Peyer's patch (tissue), 4 donors: Measurements from ENCODE around the gene TLCD2. TPM values are rescaled to one million over a fixed set of nuclear protein-coding genes. Genes with fewer than 3 reads are reported as not detected.
"Not testable (repeated sequence)": the region's sequence is repeated elsewhere in the genome, so short reads cannot be mapped to it uniquely, and the experiment has no call there.

ENCODE experiments used
- DNase-seq, 3 donors: peaks; one replicate each; pipeline ENCODE4 v3.0.0-alpha.2; 2017 to 2019
- H3K27ac ChIP-seq, 4 donors: fragments of 200-600 bp; sonication (generic); one replicate each; pipeline ENCODE4 v1.5.1; 2016 to 2019
- H3K27me3 ChIP-seq, 2 donors: fragments of 200-600 bp; sonication (generic); one replicate each; pipeline ENCODE4 v1.5.1; 2019
- H3K36me3 ChIP-seq, 3 donors: fragments of 200-600 bp; sonication (generic); one replicate each; pipeline ENCODE4 v1.5.1; 2016 to 2019
- H3K4me1 ChIP-seq, 4 donors: fragments of 200-600 bp; sonication (generic); one replicate each; pipeline ENCODE4 v1.5.1; 2016 to 2019
- H3K4me3 ChIP-seq, 4 donors: fragments of 200-600 bp; sonication (generic); 1 replicate in 3 of 4; 2 replicates in 1 of 4; pipeline ENCODE4 v1.5.1; 2016 to 2019; ENCODE audit warnings: mild to moderate bottlenecking in 1 of 4
- H3K9me3 ChIP-seq, 4 donors: fragments of 200-600 bp; sonication (generic); one replicate each; pipeline ENCODE4 v1.5.1; 2016 to 2019; ENCODE audit warnings: mild to moderate bottlenecking in 1 of 4
- POLR2A ChIP-seq, 2 donors: fragments of 450-650 bp; IDR thresholded peaks; one replicate each; pipeline ENCODE4 v1.5.1; 2017; ENCODE audit warnings: antibody characterized with exemption in 2 of 2, mild to moderate bottlenecking in 2 of 2, moderate library complexity in 2 of 2
- total RNA-seq, 4 donors: library from RNA; depleted of rRNA; stranded (reverse); fragments of >200 nt; gene quantifications; one replicate each; pipeline ENCODE4 v1.1.0, GENCODE V29; 2016
- TF ChIP-seq, protein P1 (sequence below), 6 experiments: fragments of 450-650 bp in 4 of 6; fragments of 200-600 bp in 2 of 6; sonication (generic) in 1 of 6; IDR thresholded peaks; one replicate each; pipeline ENCODE4 v1.5.1; 2017 to 2019; ENCODE audit warnings: antibody characterized with exemption in 6 of 6, mild to moderate bottlenecking in 3 of 6, moderate library complexity in 1 of 6

Gene TLCD2
- total RNA-seq, 4 donors from 2014 or later, result 8.3 to 37.8 (median 19.5) TPM

DNA sequence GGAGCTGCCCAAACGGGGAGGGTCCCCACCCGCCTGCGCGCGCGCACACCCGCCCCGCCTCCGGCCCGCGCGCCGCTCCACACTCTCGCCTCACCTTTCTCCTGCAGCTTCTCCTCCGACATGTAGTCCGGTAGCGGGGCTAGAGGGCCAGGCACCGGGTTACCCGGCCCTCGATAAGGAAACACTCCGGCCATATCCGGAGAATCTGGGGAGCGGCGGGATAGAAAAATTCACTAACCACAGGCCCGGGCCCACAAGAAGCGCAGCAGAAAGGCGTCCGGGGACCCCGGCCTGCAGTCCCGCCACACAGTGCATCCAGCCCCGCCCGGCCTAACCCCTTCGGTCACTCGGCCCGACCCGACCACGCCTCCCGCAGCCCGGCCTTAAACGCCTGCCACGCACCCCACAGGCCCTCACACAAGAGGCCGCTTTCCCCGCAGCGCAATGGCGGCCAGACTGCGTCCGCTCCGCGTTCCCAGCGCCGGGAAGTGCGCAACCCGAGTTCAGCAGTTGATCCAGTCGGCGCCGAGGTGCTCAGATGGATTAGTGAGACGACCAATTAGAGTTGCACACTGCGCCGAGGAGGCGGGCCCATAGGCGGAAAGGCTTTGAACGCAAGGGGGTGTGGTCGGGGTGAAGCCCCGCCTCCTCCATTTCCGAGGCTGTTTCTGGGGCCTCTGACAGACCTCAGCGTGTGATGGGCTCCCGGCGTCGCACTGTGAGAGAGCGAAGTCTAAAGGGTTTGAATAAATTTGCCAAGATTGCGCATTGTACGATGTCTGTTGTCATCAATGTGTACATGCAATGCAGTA is 25.6 kb downstream of the TLCD2 start, which contains the start of gene PRPF8:
PRPF8 (minus strand) TSS at position 490 of the 812 bp plus-strand sequence; CDS start at position 194, 296 bp downstream.
- peaks cover 0 to 40% (median 2%) of the 10 kb centered on the region in 3 donors for H3K36me3 ChIP-seq
- peak within 1 kb of the TSS; percentile 89 to 98 (median 95) for H3K27ac ChIP-seq
- peak; percentile 93 for TF ChIP-seq POLR2A (IDR thresholded peaks at IDR 0.05)
- TF ChIP-seq, protein P1, sequence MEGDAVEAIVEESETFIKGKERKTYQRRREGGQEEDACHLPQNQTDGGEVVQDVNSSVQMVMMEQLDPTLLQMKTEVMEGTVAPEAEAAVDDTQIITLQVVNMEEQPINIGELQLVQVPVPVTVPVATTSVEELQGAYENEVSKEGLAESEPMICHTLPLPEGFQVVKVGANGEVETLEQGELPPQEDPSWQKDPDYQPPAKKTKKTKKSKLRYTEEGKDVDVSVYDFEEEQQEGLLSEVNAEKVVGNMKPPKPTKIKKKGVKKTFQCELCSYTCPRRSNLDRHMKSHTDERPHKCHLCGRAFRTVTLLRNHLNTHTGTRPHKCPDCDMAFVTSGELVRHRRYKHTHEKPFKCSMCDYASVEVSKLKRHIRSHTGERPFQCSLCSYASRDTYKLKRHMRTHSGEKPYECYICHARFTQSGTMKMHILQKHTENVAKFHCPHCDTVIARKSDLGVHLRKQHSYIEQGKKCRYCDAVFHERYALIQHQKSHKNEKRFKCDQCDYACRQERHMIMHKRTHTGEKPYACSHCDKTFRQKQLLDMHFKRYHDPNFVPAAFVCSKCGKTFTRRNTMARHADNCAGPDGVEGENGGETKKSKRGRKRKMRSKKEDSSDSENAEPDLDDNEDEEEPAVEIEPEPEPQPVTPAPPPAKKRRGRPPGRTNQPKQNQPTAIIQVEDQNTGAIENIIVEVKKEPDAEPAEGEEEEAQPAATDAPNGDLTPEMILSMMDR (IDR thresholded peaks at IDR 0.05), result peak in 1 of 6 experiments; percentile 27
- H3K4me3 ChIP-seq, result peak within 1 kb of the TSS; percentile 59 to 95 (median 87)
- H3K4me1 ChIP-seq, result peaks cover 0 to 23% (median 7%) of the 10 kb centered on the region in 4 donors
- no peaks in the 10 kb centered on the region for H3K27me3 ChIP-seq
- H3K9me3 ChIP-seq, result no peaks in the 10 kb centered on the region
- peak; percentile 97 to 99 (median 99) for DNase-seq

DNA sequence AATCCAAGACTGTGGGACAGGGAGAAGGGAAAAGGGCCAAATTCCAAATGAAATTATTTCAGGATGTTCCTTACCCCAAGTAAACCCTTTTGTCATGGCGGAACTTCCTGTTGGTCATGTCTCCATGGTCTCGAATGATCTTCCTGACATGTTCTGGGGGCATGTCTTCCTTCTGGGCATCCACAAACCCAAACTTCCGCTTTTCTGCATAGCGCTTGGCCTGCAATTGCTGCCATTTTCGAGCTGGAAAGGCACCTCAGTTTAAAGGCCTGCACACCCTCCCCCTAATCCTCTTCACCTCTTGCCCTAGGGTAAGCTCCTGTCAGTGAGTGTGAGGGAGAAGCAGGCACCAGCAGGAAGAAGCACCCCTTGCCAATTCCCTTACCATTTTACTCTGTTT is 26.7 kb downstream of the TLCD2 start:
- DNase-seq, result no peak
- H3K27me3 ChIP-seq, result no peaks in the 10 kb centered on the region
- peak overlapping the region in 3 of 4 donors; percentile 89 to 98 (median 94) for H3K27ac ChIP-seq
- peaks cover 0 to 51% (median 8%) of the 10 kb centered on the region in 3 donors for H3K36me3 ChIP-seq
- TF ChIP-seq, protein P1 (IDR thresholded peaks at IDR 0.05), result no peak
- TF ChIP-seq POLR2A (IDR thresholded peaks at IDR 0.05), result no peak
- no peaks in the 10 kb centered on the region for H3K9me3 ChIP-seq
- peak overlapping the region; percentile 59 to 95 (median 87) for H3K4me3 ChIP-seq
- H3K4me1 ChIP-seq, result peaks cover 0 to 23% (median 7%) of the 10 kb centered on the region in 4 donors

DNA sequence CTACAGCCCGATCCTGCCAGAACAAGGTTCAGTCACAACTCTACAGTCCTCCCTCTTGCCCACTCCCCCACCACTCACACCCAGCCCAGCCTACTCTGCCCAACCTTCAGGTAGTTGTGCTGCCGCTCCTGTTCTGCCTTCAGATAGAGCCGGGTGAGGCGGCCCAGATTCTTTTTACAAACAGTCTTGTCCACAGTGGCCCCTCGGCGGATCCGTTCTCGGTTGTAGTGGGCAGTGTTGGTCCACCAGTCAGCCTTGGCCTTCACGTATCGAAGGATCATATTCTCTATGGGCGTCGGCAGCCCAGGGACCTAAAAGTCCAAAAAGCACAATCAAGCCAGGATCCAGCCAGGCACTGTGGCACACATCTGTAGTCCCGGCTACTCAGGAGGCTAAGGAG is 33.8 kb downstream of the TLCD2 start:
- H3K9me3 ChIP-seq, result no peaks in the 10 kb centered on the region
- peaks cover 2 to 100% (median 13%) of the 10 kb centered on the region in 3 donors for H3K36me3 ChIP-seq
- TF ChIP-seq, protein P1 (IDR thresholded peaks at IDR 0.05), result no peak
- no peak for TF ChIP-seq POLR2A (IDR thresholded peaks at IDR 0.05)
- no peak overlapping the region for H3K4me3 ChIP-seq
- no peaks in the 10 kb centered on the region for H3K27me3 ChIP-seq
- no peaks in the 10 kb centered on the region for H3K4me1 ChIP-seq
- no peak for DNase-seq
- H3K27ac ChIP-seq, result no peak overlapping the region

DNA sequence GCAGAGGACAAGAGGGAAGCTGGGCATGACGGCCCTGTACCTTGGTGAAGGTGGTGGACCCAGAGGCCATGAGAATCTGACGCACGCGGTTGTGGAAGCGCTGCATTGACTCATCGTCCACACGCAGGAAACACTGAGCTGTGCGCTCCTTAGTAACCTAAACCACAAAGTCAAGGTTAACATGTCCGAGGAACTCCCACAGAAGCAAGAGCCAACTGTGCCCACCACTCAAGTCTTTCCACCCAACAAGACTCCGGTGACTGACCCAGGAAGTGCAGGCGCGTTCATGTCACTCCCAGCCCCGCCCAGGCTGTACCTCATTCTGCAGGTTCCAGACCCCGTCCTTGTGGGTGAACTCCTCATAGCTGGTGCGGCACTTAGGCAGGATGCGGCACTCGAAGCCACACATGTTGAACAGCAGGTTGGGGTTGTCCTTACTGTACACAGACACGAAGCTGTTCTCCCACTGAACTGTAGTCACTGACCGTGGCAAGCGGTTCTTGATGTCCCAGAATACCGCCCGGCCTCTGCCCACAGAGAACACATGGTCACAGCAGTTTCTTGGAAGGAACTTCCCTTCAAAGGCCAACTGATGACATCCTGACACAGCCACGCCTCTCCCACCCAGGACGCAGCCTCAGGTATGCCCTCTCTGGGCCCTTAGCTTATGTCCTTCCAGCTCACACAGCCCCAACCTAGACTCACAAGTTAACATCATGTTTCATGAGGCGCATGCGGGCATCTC is 37.0 kb downstream of the TLCD2 start:
- no peak for TF ChIP-seq POLR2A (IDR thresholded peaks at IDR 0.05)
- TF ChIP-seq, protein P1 (IDR thresholded peaks at IDR 0.05), result no peak
- DNase-seq, result peak in 1 of 3 donors; percentile 54

DNA sequence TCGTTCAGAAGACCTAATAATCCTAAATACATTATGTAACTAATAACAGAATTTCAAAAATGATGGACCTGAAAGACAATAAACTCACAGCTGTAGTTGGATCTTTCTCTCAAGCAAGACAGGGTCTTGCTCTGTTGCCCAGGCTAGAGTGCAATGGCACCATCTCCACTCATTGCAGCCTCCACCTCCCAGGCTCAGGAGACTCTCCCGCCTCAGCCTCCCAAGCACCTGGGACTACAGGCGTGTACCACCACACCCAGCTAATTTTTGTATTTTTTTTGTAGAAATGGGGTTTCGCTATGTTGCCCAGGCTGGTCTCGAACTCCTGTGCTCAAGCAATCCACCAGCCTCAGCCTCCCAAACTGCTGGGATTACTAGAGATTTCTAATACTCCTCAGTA is 46.2 kb downstream of the TLCD2 start:
- not testable (repeated sequence) for H3K27me3 ChIP-seq, H3K9me3 ChIP-seq, H3K27ac ChIP-seq, DNase-seq, H3K4me3 ChIP-seq, H3K4me1 ChIP-seq
- peaks cover 0 to 99% (median 0%) of the 10 kb centered on the region in 3 donors for H3K36me3 ChIP-seq

More for the DNA sequence above, 37.0 kb downstream of the TLCD2 start:
- H3K27me3 ChIP-seq, result no peaks in the 10 kb centered on the region
- H3K9me3 ChIP-seq, result no peaks in the 10 kb centered on the region
- H3K4me1 ChIP-seq, result no peaks in the 10 kb centered on the region
- no peak overlapping the region for H3K27ac ChIP-seq
- no peak overlapping the region for H3K4me3 ChIP-seq
- H3K36me3 ChIP-seq, result peaks cover 2 to 95% (median 5%) of the 10 kb centered on the region in 3 donors
